ENCODE measurements around the gene ABCC1. TPM values are rescaled to one million over a fixed set of nuclear protein-coding genes. Genes with fewer than 3 reads are reported as not detected.

The ABCC1 gene
- polyA plus RNA-seq, 1 of the 3 experiments (the other 2 are of a cell fraction), result 23.7 TPM

DNA sequence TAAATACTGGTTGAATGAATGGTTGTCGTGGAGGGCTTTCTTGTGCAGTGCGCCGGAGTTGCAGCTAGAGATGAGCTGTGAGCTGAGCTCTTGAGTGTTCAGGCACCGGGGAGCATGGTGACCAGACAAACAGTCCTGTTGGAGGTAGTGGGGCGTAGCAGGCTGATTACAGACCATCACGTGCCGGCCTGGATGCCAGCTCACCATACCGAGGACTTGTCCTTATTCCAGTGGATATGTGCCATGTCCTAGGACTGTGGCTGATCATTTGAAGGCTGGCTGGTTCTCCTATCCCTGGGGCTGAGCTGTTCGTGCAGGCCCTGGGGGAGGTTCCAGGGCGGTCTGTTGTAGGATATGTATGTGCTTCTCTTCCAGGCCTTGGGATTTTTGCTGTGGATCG lies 60.0 kb downstream of the ABCC1 start:
- no peak overlapping the region for H2AFZ ChIP-seq (ENCODE audit: low read depth)
- WGBS (ENCODE audit: low lambda C conversion rate), result 97% methylated on average over 9 of the region's 11 CpGs
- TF ChIP-seq, protein P1, sequence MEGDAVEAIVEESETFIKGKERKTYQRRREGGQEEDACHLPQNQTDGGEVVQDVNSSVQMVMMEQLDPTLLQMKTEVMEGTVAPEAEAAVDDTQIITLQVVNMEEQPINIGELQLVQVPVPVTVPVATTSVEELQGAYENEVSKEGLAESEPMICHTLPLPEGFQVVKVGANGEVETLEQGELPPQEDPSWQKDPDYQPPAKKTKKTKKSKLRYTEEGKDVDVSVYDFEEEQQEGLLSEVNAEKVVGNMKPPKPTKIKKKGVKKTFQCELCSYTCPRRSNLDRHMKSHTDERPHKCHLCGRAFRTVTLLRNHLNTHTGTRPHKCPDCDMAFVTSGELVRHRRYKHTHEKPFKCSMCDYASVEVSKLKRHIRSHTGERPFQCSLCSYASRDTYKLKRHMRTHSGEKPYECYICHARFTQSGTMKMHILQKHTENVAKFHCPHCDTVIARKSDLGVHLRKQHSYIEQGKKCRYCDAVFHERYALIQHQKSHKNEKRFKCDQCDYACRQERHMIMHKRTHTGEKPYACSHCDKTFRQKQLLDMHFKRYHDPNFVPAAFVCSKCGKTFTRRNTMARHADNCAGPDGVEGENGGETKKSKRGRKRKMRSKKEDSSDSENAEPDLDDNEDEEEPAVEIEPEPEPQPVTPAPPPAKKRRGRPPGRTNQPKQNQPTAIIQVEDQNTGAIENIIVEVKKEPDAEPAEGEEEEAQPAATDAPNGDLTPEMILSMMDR (IDR thresholded peaks at IDR 0.05), result no peak
- no peak for TF ChIP-seq FOSL2 (IDR thresholded peaks at IDR 0.05; ENCODE audit: borderline replicate concordance, low read depth)
- TF ChIP-seq TAF1 (IDR thresholded peaks at IDR 0.05; ENCODE audit: borderline replicate concordance, low read depth, low read length), result no peak
- no peak for TF ChIP-seq EZH2phosphoT487 (IDR thresholded peaks at IDR 0.05; ENCODE audit: borderline replicate concordance, low read depth)
- H3K4me2 ChIP-seq, result no peak overlapping the region
- H3K9me3 ChIP-seq, result no peaks in the 10 kb centered on the region
- H3K9ac ChIP-seq, result no peak overlapping the region
- POLR2A ChIA-PET, result no interaction called here
- no peaks in the 10 kb centered on the region for H3K9me2 ChIP-seq
- no peak overlapping the region for H3K4me3 ChIP-seq (ENCODE audit: low read depth in 2 of 2, low read length in 1 of 2)
- H3K79me2 ChIP-seq (ENCODE audit: insufficient read depth), result peaks cover 38% of the 10 kb centered on the region
- no peak for DNase-seq
- H3K36me3 ChIP-seq (replicated peaks in 1 of 2; ENCODE audit: control insufficient read depth in 1 of 2, insufficient read depth in 2 of 2, low read length in 1 of 2), result peaks cover 0 to 13% of the 10 kb centered on the region in 2 experiments
- H3F3A ChIP-seq (replicated peaks; ENCODE audit: insufficient read depth), result peaks cover 19% of the 10 kb centered on the region
- no peaks in the 10 kb centered on the region for H3K27me3 ChIP-seq (ENCODE audit: insufficient read depth)
- H3K27ac ChIP-seq (ENCODE audit: low read depth in 2 of 2, low read length in 1 of 2), result no peak overlapping the region
- CTCF ChIA-PET, result no interaction called here
- peaks cover 0 to 17% of the 10 kb centered on the region in 2 experiments; a peak in 2 of 4 replicates for H3K4me1 ChIP-seq (ENCODE audit: control insufficient read depth in 1 of 2, insufficient read depth in 2 of 2, low read depth in 1 of 2, low read length in 1 of 2)
- no peaks in the 10 kb centered on the region for H4K20me1 ChIP-seq (ENCODE audit: insufficient read depth)

DNA sequence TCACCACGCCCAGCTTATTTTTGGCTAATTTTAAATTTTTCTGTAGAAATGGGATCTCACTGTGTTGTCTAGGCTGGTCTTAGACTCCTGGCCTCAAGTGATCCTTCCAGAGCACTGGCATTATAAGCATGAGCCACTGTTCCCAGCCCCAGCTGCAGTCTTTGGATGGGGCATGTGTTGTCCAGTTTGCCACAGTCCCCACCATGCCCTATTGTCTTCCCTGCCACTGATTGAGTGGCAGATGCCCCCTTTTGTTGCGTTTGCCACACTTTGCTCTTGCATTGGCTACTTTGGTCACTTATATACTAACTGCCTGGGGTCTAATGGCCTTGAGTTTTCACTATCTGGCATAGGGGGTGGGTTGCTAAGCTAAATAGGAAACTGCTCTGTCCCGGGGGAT lies 60.8 kb downstream of the ABCC1 start:
- CTCF ChIA-PET, result interaction anchor here (0.7 to 1.2 kb wide), 2 partner anchors 13 to 39 kb away, joined by 3 read pairs; no protein-coding TSS in a partner anchor
- no peaks in the 10 kb centered on the region for H4K20me1 ChIP-seq (ENCODE audit: insufficient read depth)
- H3K27me3 ChIP-seq (ENCODE audit: insufficient read depth), result no peaks in the 10 kb centered on the region
- H3K27ac ChIP-seq (ENCODE audit: low read depth in 2 of 2, low read length in 1 of 2), result no peak overlapping the region
- H3K9me3 ChIP-seq, result no peaks in the 10 kb centered on the region
- POLR2A ChIA-PET, result no interaction called here
- H3K4me2 ChIP-seq, result no peak overlapping the region
- DNase-seq, result no peak
- H3K36me3 ChIP-seq (replicated peaks in 1 of 2; ENCODE audit: control insufficient read depth in 1 of 2, insufficient read depth in 2 of 2, low read length in 1 of 2), result peaks cover 0 to 14% of the 10 kb centered on the region in 2 experiments
- no peak overlapping the region for H3K9ac ChIP-seq
- no peak overlapping the region for H3K4me3 ChIP-seq (ENCODE audit: low read depth in 2 of 2, low read length in 1 of 2)
- no peak overlapping the region for H2AFZ ChIP-seq (ENCODE audit: low read depth)
- no peaks in the 10 kb centered on the region for H3K9me2 ChIP-seq
- H3K4me1 ChIP-seq (ENCODE audit: control insufficient read depth in 1 of 2, insufficient read depth in 2 of 2, low read depth in 1 of 2, low read length in 1 of 2), result peaks cover 0 to 12% of the 10 kb centered on the region in 2 experiments; a peak in 2 of 4 replicates
- 93% methylated on average over 3 of the region's 3 CpGs for WGBS (ENCODE audit: low lambda C conversion rate)
- peaks cover 11% of the 10 kb centered on the region for H3F3A ChIP-seq (replicated peaks; ENCODE audit: insufficient read depth)
- H3K79me2 ChIP-seq (ENCODE audit: insufficient read depth), result peaks cover 34% of the 10 kb centered on the region
- TF ChIP-seq RAD21 (IDR thresholded peaks at IDR 0.05; ENCODE audit: low read length) (no peak), NRF1 (IDR thresholded peaks at IDR 0.05; ENCODE audit: low read depth, low read length) (no peak), SMC3 (IDR thresholded peaks at IDR 0.05; ENCODE audit: low read depth, low read length) (no peak), TAF1 (IDR thresholded peaks at IDR 0.05; ENCODE audit: borderline replicate concordance, low read depth, low read length) (no peak), MXI1 (IDR thresholded peaks at IDR 0.05; ENCODE audit: low read depth, low read length) (no peak), MEF2A (IDR thresholded peaks at IDR 0.05; ENCODE audit: borderline replicate concordance, low read depth) (no peak), CHD2 (IDR thresholded peaks at IDR 0.05; ENCODE audit: low read length, partially characterized antibody) (no peak), FOXM1 (IDR thresholded peaks at IDR 0.05; ENCODE audit: low read depth) (no peak), FOSL2 (IDR thresholded peaks at IDR 0.05; ENCODE audit: borderline replicate concordance, low read depth) (no peak), TEAD4 (IDR thresholded peaks at IDR 0.05; ENCODE audit: borderline replicate concordance, insufficient read depth) (no peak)
- TF ChIP-seq, protein P1 (IDR thresholded peaks at IDR 0.05), result no peak
- TF ChIP-seq, protein P2, sequence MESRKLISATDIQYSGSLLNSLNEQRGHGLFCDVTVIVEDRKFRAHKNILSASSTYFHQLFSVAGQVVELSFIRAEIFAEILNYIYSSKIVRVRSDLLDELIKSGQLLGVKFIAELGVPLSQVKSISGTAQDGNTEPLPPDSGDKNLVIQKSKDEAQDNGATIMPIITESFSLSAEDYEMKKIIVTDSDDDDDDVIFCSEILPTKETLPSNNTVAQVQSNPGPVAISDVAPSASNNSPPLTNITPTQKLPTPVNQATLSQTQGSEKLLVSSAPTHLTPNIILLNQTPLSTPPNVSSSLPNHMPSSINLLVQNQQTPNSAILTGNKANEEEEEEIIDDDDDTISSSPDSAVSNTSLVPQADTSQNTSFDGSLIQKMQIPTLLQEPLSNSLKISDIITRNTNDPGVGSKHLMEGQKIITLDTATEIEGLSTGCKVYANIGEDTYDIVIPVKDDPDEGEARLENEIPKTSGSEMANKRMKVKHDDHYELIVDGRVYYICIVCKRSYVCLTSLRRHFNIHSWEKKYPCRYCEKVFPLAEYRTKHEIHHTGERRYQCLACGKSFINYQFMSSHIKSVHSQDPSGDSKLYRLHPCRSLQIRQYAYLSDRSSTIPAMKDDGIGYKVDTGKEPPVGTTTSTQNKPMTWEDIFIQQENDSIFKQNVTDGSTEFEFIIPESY (IDR thresholded peaks at IDR 0.05; ENCODE audit: borderline replicate concordance, low read depth), result no peak
- TF ChIP-seq, protein P3, sequence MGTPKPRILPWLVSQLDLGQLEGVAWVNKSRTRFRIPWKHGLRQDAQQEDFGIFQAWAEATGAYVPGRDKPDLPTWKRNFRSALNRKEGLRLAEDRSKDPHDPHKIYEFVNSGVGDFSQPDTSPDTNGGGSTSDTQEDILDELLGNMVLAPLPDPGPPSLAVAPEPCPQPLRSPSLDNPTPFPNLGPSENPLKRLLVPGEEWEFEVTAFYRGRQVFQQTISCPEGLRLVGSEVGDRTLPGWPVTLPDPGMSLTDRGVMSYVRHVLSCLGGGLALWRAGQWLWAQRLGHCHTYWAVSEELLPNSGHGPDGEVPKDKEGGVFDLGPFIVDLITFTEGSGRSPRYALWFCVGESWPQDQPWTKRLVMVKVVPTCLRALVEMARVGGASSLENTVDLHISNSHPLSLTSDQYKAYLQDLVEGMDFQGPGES (IDR thresholded peaks at IDR 0.05; ENCODE audit: low read depth, low read length), result no peak
- TF ChIP-seq, protein P4, sequence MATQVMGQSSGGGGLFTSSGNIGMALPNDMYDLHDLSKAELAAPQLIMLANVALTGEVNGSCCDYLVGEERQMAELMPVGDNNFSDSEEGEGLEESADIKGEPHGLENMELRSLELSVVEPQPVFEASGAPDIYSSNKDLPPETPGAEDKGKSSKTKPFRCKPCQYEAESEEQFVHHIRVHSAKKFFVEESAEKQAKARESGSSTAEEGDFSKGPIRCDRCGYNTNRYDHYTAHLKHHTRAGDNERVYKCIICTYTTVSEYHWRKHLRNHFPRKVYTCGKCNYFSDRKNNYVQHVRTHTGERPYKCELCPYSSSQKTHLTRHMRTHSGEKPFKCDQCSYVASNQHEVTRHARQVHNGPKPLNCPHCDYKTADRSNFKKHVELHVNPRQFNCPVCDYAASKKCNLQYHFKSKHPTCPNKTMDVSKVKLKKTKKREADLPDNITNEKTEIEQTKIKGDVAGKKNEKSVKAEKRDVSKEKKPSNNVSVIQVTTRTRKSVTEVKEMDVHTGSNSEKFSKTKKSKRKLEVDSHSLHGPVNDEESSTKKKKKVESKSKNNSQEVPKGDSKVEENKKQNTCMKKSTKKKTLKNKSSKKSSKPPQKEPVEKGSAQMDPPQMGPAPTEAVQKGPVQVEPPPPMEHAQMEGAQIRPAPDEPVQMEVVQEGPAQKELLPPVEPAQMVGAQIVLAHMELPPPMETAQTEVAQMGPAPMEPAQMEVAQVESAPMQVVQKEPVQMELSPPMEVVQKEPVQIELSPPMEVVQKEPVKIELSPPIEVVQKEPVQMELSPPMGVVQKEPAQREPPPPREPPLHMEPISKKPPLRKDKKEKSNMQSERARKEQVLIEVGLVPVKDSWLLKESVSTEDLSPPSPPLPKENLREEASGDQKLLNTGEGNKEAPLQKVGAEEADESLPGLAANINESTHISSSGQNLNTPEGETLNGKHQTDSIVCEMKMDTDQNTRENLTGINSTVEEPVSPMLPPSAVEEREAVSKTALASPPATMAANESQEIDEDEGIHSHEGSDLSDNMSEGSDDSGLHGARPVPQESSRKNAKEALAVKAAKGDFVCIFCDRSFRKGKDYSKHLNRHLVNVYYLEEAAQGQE (IDR thresholded peaks at IDR 0.05; ENCODE audit: low read depth, low read length), result no peak

Data from SK-N-SH (cell line).